ENCODE measurements around the gene CDC42SE1. TPM values are rescaled to one million over a fixed set of nuclear protein-coding genes. Genes with fewer than 3 reads are reported as not detected.

Gene CDC42SE1
- total and polyA plus RNA-seq, 9 of the 15 experiments (the other 6 are each of a cell fraction or from before 2014, with no cell fraction given), result 78.1 to 189 (median 114) TPM

- peaks cover 21% of the 10 kb centered on the region; the same call in 2 of the 3 replicates for H3K36me3 ChIP-seq (ENCODE audit: control insufficient read depth, insufficient read depth, low read length)
- no TSS peak for BruUV-seq (replicated peaks)
- DNase-seq (ENCODE audit: extremely low read depth in 1 of 4, low spot score in 3 of 4), result no peak
- H3K9ac ChIP-seq (ENCODE audit: insufficient read depth in 1 of 2, low read depth in 2 of 2, low read length in 2 of 2), result peak overlapping the region in 1 of 2 experiments; percentile 9; a peak in 1 of 4 replicates
- H4K20me1 ChIP-seq (replicated peaks; ENCODE audit: control insufficient read depth, insufficient read depth, low read length), result no peaks in the 10 kb centered on the region
- CTCF ChIA-PET (ENCODE audit: low intra/inter-chr PET ratio), result no interaction called here
- ATAC-seq, result no peak
- H3K4me2 ChIP-seq (ENCODE audit: insufficient read depth, low read length), result no peak overlapping the region
- TF ChIP-seq CCNT2 (IDR thresholded peaks at IDR 0.05; ENCODE audit: borderline replicate concordance, extremely low read depth, insufficient read length, low read depth, low read length), result no peak
- no peak for TF ChIP-seq POU5F1 (IDR thresholded peaks at IDR 0.05; ENCODE audit: borderline replicate concordance, low read depth, low read length, partially characterized antibody)
- TF ChIP-seq ZNF780A (CRISPR knock-in tag; IDR thresholded peaks at IDR 0.05), result no peak
- TF ChIP-seq SMC3 (conservative IDR thresholded peaks at IDR 0.05; ENCODE audit: insufficient read depth, low read depth, low read length), result no peak
- TF ChIP-seq GATA2 (CRISPR knock-in tag; IDR thresholded peaks at IDR 0.05), result no peak
- TF ChIP-seq ZC3H4 (CRISPR knock-in tag; IDR thresholded peaks at IDR 0.05; ENCODE audit: borderline replicate concordance), result no peak
- TF ChIP-seq CUX1 (CRISPR knock-in tag; IDR thresholded peaks at IDR 0.05), result no peak
- no peak for TF ChIP-seq RHOXF2B (CRISPR knock-in tag; conservative IDR thresholded peaks at IDR 0.05)
- TF ChIP-seq MNT (conservative IDR thresholded peaks at IDR 0.05), result peak in 1 of 2 experiments; percentile 25; a peak in 1 of 4 replicates
- peak; percentile 49; the same call in 1 of the 2 replicates for TF ChIP-seq ATF3 (IDR thresholded peaks at IDR 0.05)
- no peak for TF ChIP-seq ATF3 (CRISPR knock-in tag; conservative IDR thresholded peaks at IDR 0.05)
- TF ChIP-seq CC2D1A (IDR thresholded peaks at IDR 0.05), result no peak
- no peaks in the 10 kb centered on the region for H3K9me3 ChIP-seq (replicated peaks; ENCODE audit: control insufficient read depth, insufficient read depth, low read depth, low read length)
- peaks cover 48% of the 10 kb centered on the region for H3K79me2 ChIP-seq (ENCODE audit: control insufficient read depth, insufficient read depth, low read length)
- peaks cover 36 to 46% of the 10 kb centered on the region in 2 experiments for H3K4me1 ChIP-seq (replicated peaks in 1 of 2; ENCODE audit: control insufficient read depth in 2 of 2, insufficient read depth in 2 of 2, low read length in 2 of 2)
- FAIRE-seq, result no peak
- H3K27me3 ChIP-seq (ENCODE audit: control insufficient read depth in 2 of 2, insufficient read depth in 2 of 2, low read length in 2 of 2), result no peaks in the 10 kb centered on the region
- in situ Hi-C loops (cut with MboI), result no loop called here
- no peak overlapping the region for H2AFZ ChIP-seq (ENCODE audit: low read depth, low read length)
- no peak overlapping the region for H3K4me3 ChIP-seq
- H3K9me1 ChIP-seq (ENCODE audit: control insufficient read depth, insufficient read depth, low read length), result no peaks in the 10 kb centered on the region
- no peak overlapping the region; the same call in 2 of the 3 replicates for H3K27ac ChIP-seq (ENCODE audit: extremely low read depth, low read depth, low read length)
- POLR2A ChIA-PET, result interaction anchor here (0.6 to 2.8 kb wide), 8 partner anchors 10 to 198 kb away, joined by 3 to 8 read pairs (median 4); no protein-coding TSS in a partner anchor
- intact Hi-C loops (cut with micrococcal nuclease), result no loop called here
- WGBS (ENCODE audit: insufficient coverage, low coverage, missing lambda C conversion rate), result 59% methylated on average over 4 of the region's 4 CpGs
Measured at GRCh38 chr1:151011154-151011850, 48.1 kb downstream of the CDC42SE1 start.

All from K562 (cell line).